RWPE2 (cell line): ENCODE results near the gene CLIC4.

Source experiments
- ATAC-seq: fragments of 200-7000 bp; cut with Tn5 transposase; 3 replicates; pipeline ENCODE4 v1.9.1; 2021; ENCODE audit warnings: low read depth
- DNase-seq: peaks from one replicate; pipeline ENCODE4 v3.0.0-alpha.2; 2020; ENCODE audit warnings: low spot score
- H3K27ac ChIP-seq: fragments of 450-650 bp; 2 replicates; pipeline ENCODE4 v1.5.1; 2017; ENCODE audit warnings: mild to moderate bottlenecking; ENCODE audit not compliant: poor library complexity, severe bottlenecking
- H3K27me3 ChIP-seq: fragments of 250-450 bp; sonication (Bioruptor Pico); 2 replicates; pipeline ENCODE4 v1.5.1; 2021; ENCODE audit warnings: mild to moderate bottlenecking, moderate library complexity; ENCODE audit not compliant: insufficient read depth, poor library complexity, severe bottlenecking
- H3K36me3 ChIP-seq: fragments of 250-450 bp; sonication (Bioruptor Pico); 2 replicates; pipeline ENCODE4 v1.5.1; 2020; ENCODE audit warnings: low read depth, mild to moderate bottlenecking, moderate library complexity
- H3K4me1 ChIP-seq: fragments of 250-450 bp; sonication (Bioruptor Pico); 2 replicates; pipeline ENCODE4 v1.5.1; 2021; ENCODE audit warnings: mild to moderate bottlenecking, moderate library complexity; ENCODE audit not compliant: insufficient read depth, poor library complexity, severe bottlenecking
- H3K4me3 ChIP-seq: fragments of 250-450 bp; sonication (Bioruptor Pico); 2 replicates; pipeline ENCODE4 v1.5.1; 2021; ENCODE audit warnings: mild to moderate bottlenecking, moderate library complexity; ENCODE audit not compliant: severe bottlenecking
- H3K9me3 ChIP-seq: fragments of 250-450 bp; sonication (Bioruptor Pico); 2 replicates; pipeline ENCODE4 v1.5.1; 2021; ENCODE audit warnings: mild to moderate bottlenecking, moderate library complexity; ENCODE audit not compliant: severe bottlenecking
- TF ChIP-seq, protein P1 (sequence below): fragments of 450-650 bp; IDR thresholded peaks from one replicate; pipeline ENCODE4 v1.5.1; 2017; ENCODE audit warnings: mild to moderate bottlenecking, moderate library complexity; ENCODE audit not compliant: poor library complexity, severe bottlenecking

CLIC4 gene

DNA sequence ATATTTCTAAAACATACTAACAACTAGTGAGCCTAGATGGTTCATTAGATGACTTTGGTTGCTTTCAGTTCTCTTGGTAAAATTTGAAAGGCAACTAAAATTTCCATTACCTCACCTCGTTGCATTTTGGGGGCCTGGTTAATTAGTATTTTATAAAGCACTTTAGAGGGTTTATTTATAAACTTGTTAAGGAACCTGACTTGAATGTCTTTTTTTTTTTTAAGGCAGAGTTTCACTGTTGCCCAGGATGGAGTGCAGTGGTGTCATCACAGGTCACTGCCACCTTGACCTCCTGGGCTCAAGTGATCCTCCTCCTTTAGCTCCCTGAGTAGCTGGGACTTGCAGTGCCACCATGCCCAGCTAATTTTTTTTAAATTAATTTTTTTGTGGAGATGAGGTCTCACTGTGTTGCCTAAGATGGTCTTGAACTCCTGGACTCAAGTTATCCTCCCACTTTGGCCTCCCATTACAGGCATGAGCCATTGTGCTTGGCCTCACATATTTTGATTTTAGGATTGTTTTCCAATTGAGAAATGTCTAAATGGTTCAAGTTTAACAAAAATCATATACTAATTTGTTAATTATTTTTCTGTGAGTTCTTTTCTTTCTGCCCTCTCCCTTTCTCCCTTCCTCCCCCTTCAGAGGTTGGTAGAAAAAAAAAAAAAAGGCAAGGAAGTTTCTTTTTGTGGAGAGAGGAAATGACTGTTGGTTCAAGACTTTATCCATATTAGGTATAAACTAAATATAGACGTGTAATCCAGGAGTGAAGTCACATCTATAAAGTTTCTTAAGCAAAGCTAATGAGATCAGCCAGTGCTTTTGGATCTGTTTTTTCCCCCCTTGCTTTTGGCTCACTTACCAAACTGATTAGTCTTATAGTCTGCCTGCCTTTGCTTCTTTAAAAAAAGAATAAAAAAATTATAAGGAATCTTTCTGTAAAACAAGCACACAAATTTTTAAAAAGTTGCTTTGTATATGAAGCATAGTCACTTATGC is 24.7 kb downstream of the CLIC4 start:
- no peaks in the 10 kb centered on the region for H3K27me3 ChIP-seq
- H3K4me1 ChIP-seq = peaks cover 32% of the 10 kb centered on the region
- H3K9me3 ChIP-seq = no peaks in the 10 kb centered on the region
- DNase-seq (no peak), ATAC-seq (peak; percentile 92)
- TF ChIP-seq, protein P1, sequence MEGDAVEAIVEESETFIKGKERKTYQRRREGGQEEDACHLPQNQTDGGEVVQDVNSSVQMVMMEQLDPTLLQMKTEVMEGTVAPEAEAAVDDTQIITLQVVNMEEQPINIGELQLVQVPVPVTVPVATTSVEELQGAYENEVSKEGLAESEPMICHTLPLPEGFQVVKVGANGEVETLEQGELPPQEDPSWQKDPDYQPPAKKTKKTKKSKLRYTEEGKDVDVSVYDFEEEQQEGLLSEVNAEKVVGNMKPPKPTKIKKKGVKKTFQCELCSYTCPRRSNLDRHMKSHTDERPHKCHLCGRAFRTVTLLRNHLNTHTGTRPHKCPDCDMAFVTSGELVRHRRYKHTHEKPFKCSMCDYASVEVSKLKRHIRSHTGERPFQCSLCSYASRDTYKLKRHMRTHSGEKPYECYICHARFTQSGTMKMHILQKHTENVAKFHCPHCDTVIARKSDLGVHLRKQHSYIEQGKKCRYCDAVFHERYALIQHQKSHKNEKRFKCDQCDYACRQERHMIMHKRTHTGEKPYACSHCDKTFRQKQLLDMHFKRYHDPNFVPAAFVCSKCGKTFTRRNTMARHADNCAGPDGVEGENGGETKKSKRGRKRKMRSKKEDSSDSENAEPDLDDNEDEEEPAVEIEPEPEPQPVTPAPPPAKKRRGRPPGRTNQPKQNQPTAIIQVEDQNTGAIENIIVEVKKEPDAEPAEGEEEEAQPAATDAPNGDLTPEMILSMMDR = no peak
- no peak overlapping the region for H3K4me3 ChIP-seq
- H3K36me3 ChIP-seq = peaks cover 12% of the 10 kb centered on the region
- peak overlapping the region; percentile 78 for H3K27ac ChIP-seq

- H3K27ac ChIP-seq = peak overlapping the region; percentile 78
- DNase-seq (no peak), ATAC-seq (no peak)
- no peaks in the 10 kb centered on the region for H3K27me3 ChIP-seq
- peaks cover 35% of the 10 kb centered on the region for H3K4me1 ChIP-seq
- no peaks in the 10 kb centered on the region for H3K9me3 ChIP-seq
- H3K36me3 ChIP-seq = peaks cover 12% of the 10 kb centered on the region
- TF ChIP-seq, protein P1 = no peak
- no peak overlapping the region for H3K4me3 ChIP-seq
Measured at GRCh38 chr1:24770881-24771280, 25.6 kb downstream of the CLIC4 start.

DNA sequence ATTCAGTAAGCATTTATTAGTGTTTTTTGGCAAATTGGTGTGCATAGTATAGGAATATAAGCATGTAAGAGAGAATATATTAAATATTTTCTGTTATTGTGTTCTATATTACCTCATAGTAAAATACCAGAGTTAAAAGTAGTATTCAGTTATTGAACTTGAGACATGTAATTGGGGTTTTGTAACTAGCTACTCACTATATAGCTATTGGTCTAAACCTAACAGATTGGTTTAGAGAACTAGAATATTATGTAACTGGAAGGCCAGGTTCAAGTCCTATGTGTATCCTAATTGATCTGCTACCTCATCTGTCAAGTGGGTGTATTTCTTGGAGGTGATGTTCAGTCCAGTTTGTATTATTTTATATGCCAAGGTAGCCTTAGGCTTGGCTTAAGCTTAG is 26.3 kb downstream of the CLIC4 start:
- Histone ChIP-seq H3K27ac (peak overlapping the region; percentile 78), H3K36me3 (peaks cover 12% of the 10 kb centered on the region), H3K4me1 (peaks cover 42% of the 10 kb centered on the region), H3K27me3 (no peaks in the 10 kb centered on the region), H3K4me3 (no peak overlapping the region), H3K9me3 (no peaks in the 10 kb centered on the region)
- TF ChIP-seq, protein P1 = no peak
- ATAC-seq (no peak), DNase-seq (no peak)

DNA sequence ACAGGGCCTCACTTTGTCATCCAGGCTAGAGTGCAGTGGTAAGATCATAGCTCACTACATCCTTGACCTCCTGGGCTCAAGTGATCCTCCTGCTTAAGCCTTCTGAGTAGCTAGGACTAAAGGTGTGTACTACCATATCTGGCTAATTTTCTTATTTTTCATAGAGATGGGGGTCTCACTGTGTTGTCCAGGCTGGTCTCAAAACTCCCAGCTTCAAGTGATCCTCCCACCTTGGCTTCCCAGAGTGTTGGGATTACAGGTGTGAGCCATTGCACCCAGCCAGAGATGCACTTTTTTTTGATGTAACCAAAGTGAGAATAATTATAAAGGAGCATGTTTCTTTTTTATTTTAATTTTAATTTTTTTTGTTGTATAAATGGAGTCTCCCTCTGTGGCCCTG is 28.4 kb downstream of the CLIC4 start:
- no peaks in the 10 kb centered on the region for H3K9me3 ChIP-seq
- TF ChIP-seq, protein P1 = no peak
- no peaks in the 10 kb centered on the region for H3K27me3 ChIP-seq
- H3K4me1 ChIP-seq = peaks cover 45% of the 10 kb centered on the region
- H3K36me3 ChIP-seq = peaks cover 11% of the 10 kb centered on the region
- DNase-seq (no peak), ATAC-seq (no peak)
- no peak overlapping the region for H3K27ac ChIP-seq
- H3K4me3 ChIP-seq = no peak overlapping the region

DNA sequence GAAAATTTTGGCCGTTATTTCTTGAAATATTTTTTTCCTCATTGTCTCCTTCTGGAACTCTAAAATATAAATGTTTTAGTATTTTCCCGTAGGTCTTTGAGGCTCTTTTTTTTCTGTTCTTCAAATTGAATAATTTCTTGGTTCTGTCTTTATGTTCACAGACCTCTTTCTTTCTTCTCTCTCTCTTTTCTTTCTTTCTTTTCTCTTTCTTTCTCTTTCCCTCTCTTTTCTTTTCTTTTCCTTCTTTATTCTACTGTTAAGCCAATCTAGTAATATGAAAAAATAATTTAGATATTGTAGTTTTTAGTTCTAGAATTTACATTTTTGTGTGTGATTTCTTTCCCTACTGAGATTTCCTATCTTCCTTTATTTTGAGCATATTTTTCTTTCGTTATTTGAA is 30.1 kb downstream of the CLIC4 start:
- DNase-seq = no peak
- TF ChIP-seq, protein P1 = no peak
- H3K9me3 ChIP-seq = no peaks in the 10 kb centered on the region
- peaks cover 32% of the 10 kb centered on the region for H3K4me1 ChIP-seq
- H3K4me3 ChIP-seq = no peak overlapping the region
- H3K27me3 ChIP-seq = no peaks in the 10 kb centered on the region
- peaks cover 13% of the 10 kb centered on the region for H3K36me3 ChIP-seq
- no peak for ATAC-seq
- no peak overlapping the region for H3K27ac ChIP-seq
